Lung (tissue), 12 donors: ENCODE measurements around the gene FMN1. TPM values are rescaled to one million over a fixed set of nuclear protein-coding genes. Genes with fewer than 3 reads are reported as not detected.

Experiments
- ATAC-seq: fragments of 200-7000 bp; cut with Tn5 transposase; one replicate; pipeline ENCODE4 v1.9.1; 2020; ENCODE audit warnings: moderate number of reproducible peaks; ENCODE audit not compliant: insufficient read depth, low FRiP score
- DNase-seq, 3 donors: peaks; one replicate each; pipeline ENCODE4 v3.0.0-alpha.2; 2013 to 2017
- H3K27ac ChIP-seq, 2 donors: one replicate each; pipeline ENCODE4 v1.5.1; 2013; ENCODE audit warnings: mild to moderate bottlenecking in 2 of 2, moderate library complexity in 2 of 2, control low read depth in 1 of 2, inconsistent platforms in 1 of 2, low read depth in 1 of 2, low read length in 1 of 2
- H3K27me3 ChIP-seq, 3 donors: one replicate each; pipeline ENCODE4 v1.5.1; 2013; ENCODE audit warnings: low read length in 2 of 3; ENCODE audit not compliant: control insufficient read depth in 3 of 3, insufficient read depth in 3 of 3
- H3K36me3 ChIP-seq, 4 donors: one replicate each; pipeline ENCODE4 v1.5.1; 2013; ENCODE audit warnings: low read length in 4 of 4, mild to moderate bottlenecking in 1 of 4, moderate library complexity in 1 of 4; ENCODE audit not compliant: control insufficient read depth in 4 of 4, insufficient read depth in 4 of 4
- H3K4me1 ChIP-seq, 5 donors: one replicate each; pipeline ENCODE4 v1.5.1; 2013; ENCODE audit warnings: low read length in 5 of 5, mild to moderate bottlenecking in 2 of 5, moderate library complexity in 1 of 5; ENCODE audit not compliant: control insufficient read depth in 5 of 5, insufficient read depth in 5 of 5
- H3K4me3 ChIP-seq: one replicate; pipeline ENCODE4 v1.5.1; 2013; ENCODE audit warnings: mild to moderate bottlenecking, control low read depth, moderate library complexity
- H3K9ac ChIP-seq, 2 donors: one replicate each; pipeline ENCODE4 v1.5.1; 2013; ENCODE audit warnings: low read length in 2 of 2, control low read depth in 1 of 2; ENCODE audit not compliant: insufficient read depth in 1 of 2
- H3K9me3 ChIP-seq, 4 donors: one replicate each; pipeline ENCODE4 v1.5.1; 2013; ENCODE audit warnings: low read length in 3 of 4, mild to moderate bottlenecking in 1 of 4, moderate library complexity in 1 of 4; ENCODE audit not compliant: control insufficient read depth in 4 of 4, insufficient read depth in 3 of 4
- WGBS, 2 donors: extraction: QIAGEN DNeasy Blood & Tissue Kit; methylation state at CpG; one replicate each; pipeline ENCODE4 v1.1.7; 2013; 5-methylcytosine and 5-hydroxymethylcytosine counted together
- polyA plus RNA-seq, 2 donors: library from polyadenylated mRNA; stranded (reverse); fragments of 200-250 nt; gene quantifications; one replicate each; pipeline ENCODE4 v1.2.1, GENCODE V29; 2013
- total RNA-seq, 2 donors: library from RNA; depleted of rRNA in 1 of 2; stranded (reverse); fragments of >200 nt in 1 of 2; gene quantifications; one replicate each; pipeline ENCODE4 v1.2.1, GENCODE V29; 2014 to 2021
- TF ChIP-seq, protein P1 (sequence below): IDR thresholded peaks from 2 replicates; pipeline ENCODE4 v1.5.1; 2012; ENCODE audit warnings: mild to moderate bottlenecking; ENCODE audit errors: control extremely low read depth, extremely low read depth
- donor health status: control.
- donor health status: control.
- donor health status: Bipolar disorder and iron deficiency.
- donor health status: healthy.
- donor health status: DM: yes; HTN: yes; CAD: no.

Gene FMN1
- total and polyA plus RNA-seq, 4 donors: 4.6 to 45.2 (median 15.7) TPM

DNA sequence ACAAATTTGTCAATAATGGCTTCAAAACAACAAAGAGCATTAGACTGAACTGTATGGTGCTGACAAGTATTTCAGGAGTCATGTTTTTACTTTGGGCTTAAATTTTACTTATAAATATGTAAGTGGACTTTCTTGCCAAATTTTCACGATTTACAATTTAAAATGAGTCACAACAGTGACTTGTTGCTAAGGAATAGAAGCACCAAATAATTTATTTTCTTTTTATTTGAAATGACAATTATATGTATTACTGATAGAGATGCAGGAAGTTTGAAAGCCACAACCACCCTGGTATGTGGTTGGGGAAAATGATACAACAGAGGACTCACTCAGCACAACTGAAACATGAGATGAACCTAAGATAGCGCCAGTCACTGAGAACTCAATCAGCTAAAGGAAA is 90.3 kb downstream of the FMN1 start:
- DNase-seq (no peak), ATAC-seq (no peak)
- no peak overlapping the region for H3K9ac ChIP-seq
- 43 to 47% methylated on average over 2 of the region's 2 CpGs for WGBS, 2 donors
- H3K36me3 ChIP-seq: no peaks in the 10 kb centered on the region
- H3K27me3 ChIP-seq: no peaks in the 10 kb centered on the region
- H3K27ac ChIP-seq: no peak overlapping the region
- no peak overlapping the region for H3K4me3 ChIP-seq
- no peaks in the 10 kb centered on the region for H3K9me3 ChIP-seq
- TF ChIP-seq, protein P1, sequence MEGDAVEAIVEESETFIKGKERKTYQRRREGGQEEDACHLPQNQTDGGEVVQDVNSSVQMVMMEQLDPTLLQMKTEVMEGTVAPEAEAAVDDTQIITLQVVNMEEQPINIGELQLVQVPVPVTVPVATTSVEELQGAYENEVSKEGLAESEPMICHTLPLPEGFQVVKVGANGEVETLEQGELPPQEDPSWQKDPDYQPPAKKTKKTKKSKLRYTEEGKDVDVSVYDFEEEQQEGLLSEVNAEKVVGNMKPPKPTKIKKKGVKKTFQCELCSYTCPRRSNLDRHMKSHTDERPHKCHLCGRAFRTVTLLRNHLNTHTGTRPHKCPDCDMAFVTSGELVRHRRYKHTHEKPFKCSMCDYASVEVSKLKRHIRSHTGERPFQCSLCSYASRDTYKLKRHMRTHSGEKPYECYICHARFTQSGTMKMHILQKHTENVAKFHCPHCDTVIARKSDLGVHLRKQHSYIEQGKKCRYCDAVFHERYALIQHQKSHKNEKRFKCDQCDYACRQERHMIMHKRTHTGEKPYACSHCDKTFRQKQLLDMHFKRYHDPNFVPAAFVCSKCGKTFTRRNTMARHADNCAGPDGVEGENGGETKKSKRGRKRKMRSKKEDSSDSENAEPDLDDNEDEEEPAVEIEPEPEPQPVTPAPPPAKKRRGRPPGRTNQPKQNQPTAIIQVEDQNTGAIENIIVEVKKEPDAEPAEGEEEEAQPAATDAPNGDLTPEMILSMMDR: no peak
- H3K4me1 ChIP-seq: no peaks in the 10 kb centered on the region

DNA sequence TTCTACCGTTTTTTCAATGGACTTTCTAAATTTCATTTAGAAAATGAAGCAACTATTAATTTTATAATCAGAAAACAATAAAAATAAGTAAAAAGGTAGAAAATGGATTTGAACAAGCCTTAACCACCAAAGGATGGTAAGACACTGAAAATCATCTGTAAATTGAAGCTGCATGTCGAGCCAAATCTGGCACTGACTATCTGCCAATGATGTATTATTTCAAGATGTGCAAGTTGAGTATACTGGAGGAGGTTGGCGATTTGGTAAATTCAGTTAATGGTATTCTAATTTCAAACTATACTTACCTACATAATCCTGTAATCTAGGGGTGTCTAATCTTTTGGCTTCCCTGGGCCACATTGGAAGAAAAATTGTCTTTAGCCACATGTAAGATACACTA is 93.5 kb downstream of the FMN1 start:
- Histone ChIP-seq H3K4me3 (no peak overlapping the region), H3K27me3 (no peaks in the 10 kb centered on the region), H3K9me3 (no peaks in the 10 kb centered on the region), H3K9ac (no peak overlapping the region), H3K4me1 (no peaks in the 10 kb centered on the region), H3K27ac (no peak overlapping the region), H3K36me3 (no peaks in the 10 kb centered on the region)
- TF ChIP-seq, protein P1: no peak
- DNase-seq (no peak), ATAC-seq (no peak)
- WGBS, 2 donors: 91 to 94% methylated on average over 3 of the region's 3 CpGs

GRCh38 chr15:33100314-33100713 is 94.2 kb downstream of the FMN1 start:
- 35 to 56% methylated on average over 3 of the region's 3 CpGs for WGBS, 2 donors

GRCh38 chr15:33099739-33100138 is 94.8 kb downstream of the FMN1 start:
- ATAC-seq: no peak
- WGBS, 2 donors: 18 to 30% methylated on average over 1 of the region's 1 CpG

More at GRCh38 chr15:33100314-33100713, 94.2 kb downstream of the FMN1 start:
- DNase-seq (no peak), ATAC-seq (no peak)
- H3K9ac ChIP-seq: no peak overlapping the region
- H3K4me1 ChIP-seq: no peaks in the 10 kb centered on the region
- no peak overlapping the region for H3K4me3 ChIP-seq
- no peaks in the 10 kb centered on the region for H3K36me3 ChIP-seq
- H3K27me3 ChIP-seq: no peaks in the 10 kb centered on the region
- TF ChIP-seq, protein P1: no peak
- H3K27ac ChIP-seq: no peak overlapping the region
- no peaks in the 10 kb centered on the region for H3K9me3 ChIP-seq

More at GRCh38 chr15:33099739-33100138, 94.8 kb downstream of the FMN1 start:
- Histone ChIP-seq H3K4me3 (no peak overlapping the region), H3K9ac (no peak overlapping the region), H3K9me3 (no peaks in the 10 kb centered on the region), H3K4me1 (no peaks in the 10 kb centered on the region), H3K27me3 (no peaks in the 10 kb centered on the region), H3K36me3 (no peaks in the 10 kb centered on the region), H3K27ac (no peak overlapping the region)
- TF ChIP-seq, protein P1: no peak
- no peak for DNase-seq
